Ishikawa (cell line): ENCODE measurements around the gene NBAS.

Source experiments
- CEBPB ChIP-seq: IDR thresholded peaks from 2 replicates; pipeline ENCODE4 v1.6.1; 2012
- CREB1 ChIP-seq: IDR thresholded peaks from 2 replicates; pipeline ENCODE4 v1.6.1; 2012; ENCODE audit warnings: low read depth
- EGR1 ChIP-seq: IDR thresholded peaks from 2 replicates; pipeline ENCODE4 v1.6.1; 2012
- EP300 ChIP-seq: IDR thresholded peaks from 2 replicates; pipeline ENCODE4 v1.6.1; 2012; ENCODE audit warnings: borderline replicate concordance
- FOXM1 ChIP-seq: IDR thresholded peaks from 2 replicates; pipeline ENCODE4 v1.6.1; 2012; ENCODE audit warnings: low read depth, borderline replicate concordance
- MAX ChIP-seq: IDR thresholded peaks from 2 replicates; pipeline ENCODE4 v1.6.1; 2012
- NFIC ChIP-seq: IDR thresholded peaks from 2 replicates; pipeline ENCODE4 v1.6.1; 2012
- RAD21 ChIP-seq: IDR thresholded peaks from 2 replicates; pipeline ENCODE4 v1.6.1; 2012; ENCODE audit warnings: low read depth
- REST ChIP-seq: IDR thresholded peaks from 2 replicates; pipeline ENCODE4 v1.6.1; 2012; ENCODE audit warnings: low read depth, mild to moderate bottlenecking
- TAF1 ChIP-seq: IDR thresholded peaks from 2 replicates; pipeline ENCODE4 v1.6.1; 2012; ENCODE audit warnings: low read depth, mild to moderate bottlenecking
- TCF12 ChIP-seq: IDR thresholded peaks from 2 replicates; pipeline ENCODE4 v1.6.1; 2012; ENCODE audit warnings: low read depth
- TEAD4 ChIP-seq: IDR thresholded peaks from 2 replicates; pipeline ENCODE4 v1.6.1; 2012
- USF1 ChIP-seq: IDR thresholded peaks from 2 replicates; pipeline ENCODE4 v1.6.1; 2012
- YY1 ChIP-seq: IDR thresholded peaks from 2 replicates; pipeline ENCODE4 v1.6.1; 2012; ENCODE audit warnings: low read depth
- ZBTB7A ChIP-seq: IDR thresholded peaks from 2 replicates; pipeline ENCODE4 v1.6.1; 2012; ENCODE audit warnings: low read depth

NBAS gene

GRCh38 chr2:15603044-15603765, 42.1 kb upstream of the NBAS start:
- TF ChIP-seq TCF12: no peak
- TF ChIP-seq USF1: no peak
- TF ChIP-seq TAF1: no peak
- no peak for TF ChIP-seq CREB1
- no peak for TF ChIP-seq ZBTB7A
- no peak for TF ChIP-seq REST
- TF ChIP-seq EP300: no peak
- TF ChIP-seq EGR1: no peak
- no peak for TF ChIP-seq RAD21
- no peak for TF ChIP-seq FOXM1
- TF ChIP-seq NFIC: no peak
- no peak for TF ChIP-seq TEAD4

GRCh38 chr2:15602393-15602792, 41.3 kb upstream of the NBAS start:
- TF ChIP-seq TAF1 (no peak), ZBTB7A (no peak), CEBPB (no peak), USF1 (no peak), TCF12 (no peak), EGR1 (no peak), CREB1 (no peak), EP300 (no peak), RAD21 (no peak), NFIC (no peak), YY1 (no peak)

- TF ChIP-seq TEAD4 (no peak), CREB1 (no peak), EGR1 (no peak), RAD21 (no peak), EP300 (no peak), MAX (no peak), TAF1 (no peak), REST (no peak)
These were observed 40.5 kb upstream of the NBAS start for GRCh38 chr2:15601681-15602080.

GRCh38 chr2:15599994-15600393, 38.9 kb upstream of the NBAS start:
- TF ChIP-seq NFIC (no peak), TEAD4 (no peak), REST (no peak), MAX (no peak)

- TF ChIP-seq EP300: no peak
- no peak for TF ChIP-seq TAF1
- no peak for TF ChIP-seq REST
- TF ChIP-seq TEAD4: no peak
- no peak for TF ChIP-seq CEBPB
- TF ChIP-seq EGR1: no peak
- TF ChIP-seq FOXM1: no peak
- TF ChIP-seq YY1: no peak
- TF ChIP-seq CREB1: no peak
- no peak for TF ChIP-seq NFIC
- TF ChIP-seq MAX: no peak
These were observed 35.8 kb upstream of the NBAS start for GRCh38 chr2:15596968-15597367.
